GM19193 (cell line): ENCODE data around the gene STMN3.

Experiments used
- POLR2A ChIP-seq: IDR thresholded peaks from 4 replicates; pipeline ENCODE4 v1.6.1; 2011; ENCODE audit not compliant: insufficient read depth, insufficient read length; ENCODE audit errors: extremely low read depth

Gene STMN3

GRCh38 chr20:63625771-63626423 is 27.3 kb downstream of the STMN3 start:
- TF ChIP-seq POLR2A = peak; percentile 70

GRCh38 chr20:63624486-63624885 is 28.7 kb downstream of the STMN3 start:
- no peak for TF ChIP-seq POLR2A

- no peak for TF ChIP-seq POLR2A
These were observed 30.5 kb downstream of the STMN3 start for GRCh38 chr20:63622732-63623131.

GRCh38 chr20:63622096-63622495 is 31.1 kb downstream of the STMN3 start:
- no peak for TF ChIP-seq POLR2A

GRCh38 chr20:63620991-63621390 is 32.2 kb downstream of the STMN3 start:
- no peak for TF ChIP-seq POLR2A

GRCh38 chr20:63619505-63619904 is 33.7 kb downstream of the STMN3 start:
- no peak for TF ChIP-seq POLR2A

- TF ChIP-seq POLR2A = no peak
These were observed 34.1 kb downstream of the STMN3 start for GRCh38 chr20:63619086-63619485.

- TF ChIP-seq POLR2A = no peak
These were observed 34.8 kb downstream of the STMN3 start for GRCh38 chr20:63618291-63618980.

GRCh38 chr20:63617876-63618265 is 35.4 kb downstream of the STMN3 start:
- TF ChIP-seq POLR2A = no peak

- TF ChIP-seq POLR2A = no peak
These were observed 35.9 kb downstream of the STMN3 start for GRCh38 chr20:63617092-63617875.

GRCh38 chr20:63612276-63612931 is 40.8 kb downstream of the STMN3 start:
- no peak for TF ChIP-seq POLR2A

- TF ChIP-seq POLR2A = no peak
These were observed 41.6 kb downstream of the STMN3 start for GRCh38 chr20:63611646-63612045.

GRCh38 chr20:63610581-63611435 is 42.4 kb downstream of the STMN3 start:
- no peak for TF ChIP-seq POLR2A

GRCh38 chr20:63606686-63607085 is 46.5 kb downstream of the STMN3 start:
- no peak for TF ChIP-seq POLR2A
